GM13976 (cell line): Measurements from ENCODE around the gene RPS6KB2.
A peak's percentile ranks its signal among the peaks of the same experiment; 100 is the strongest.

Experiments used
- DNase-seq: peaks from one replicate; pipeline ENCODE4 v3.0.0; 2012; ENCODE audit warnings: low spot score
- CTCF ChIP-seq: IDR thresholded peaks from 2 replicates; pipeline ENCODE4 v1.5.1; 2012; ENCODE audit warnings: borderline replicate concordance, mild to moderate bottlenecking; ENCODE audit not compliant: insufficient read depth; ENCODE audit errors: extremely low read depth, missing control alignments, control extremely low read depth
- in situ Hi-C: fragments of 300-500 bp; cut with MboI; formaldehyde crosslinking; loops from one replicate; pipeline ENCODE4 v1.12.0; 2022; ENCODE audit warnings: low sequenced_read_pairs, mixed read lengths, inconsistent platforms; ENCODE audit not compliant: unreplicated experiment

The RPS6KB2 gene

DNA sequence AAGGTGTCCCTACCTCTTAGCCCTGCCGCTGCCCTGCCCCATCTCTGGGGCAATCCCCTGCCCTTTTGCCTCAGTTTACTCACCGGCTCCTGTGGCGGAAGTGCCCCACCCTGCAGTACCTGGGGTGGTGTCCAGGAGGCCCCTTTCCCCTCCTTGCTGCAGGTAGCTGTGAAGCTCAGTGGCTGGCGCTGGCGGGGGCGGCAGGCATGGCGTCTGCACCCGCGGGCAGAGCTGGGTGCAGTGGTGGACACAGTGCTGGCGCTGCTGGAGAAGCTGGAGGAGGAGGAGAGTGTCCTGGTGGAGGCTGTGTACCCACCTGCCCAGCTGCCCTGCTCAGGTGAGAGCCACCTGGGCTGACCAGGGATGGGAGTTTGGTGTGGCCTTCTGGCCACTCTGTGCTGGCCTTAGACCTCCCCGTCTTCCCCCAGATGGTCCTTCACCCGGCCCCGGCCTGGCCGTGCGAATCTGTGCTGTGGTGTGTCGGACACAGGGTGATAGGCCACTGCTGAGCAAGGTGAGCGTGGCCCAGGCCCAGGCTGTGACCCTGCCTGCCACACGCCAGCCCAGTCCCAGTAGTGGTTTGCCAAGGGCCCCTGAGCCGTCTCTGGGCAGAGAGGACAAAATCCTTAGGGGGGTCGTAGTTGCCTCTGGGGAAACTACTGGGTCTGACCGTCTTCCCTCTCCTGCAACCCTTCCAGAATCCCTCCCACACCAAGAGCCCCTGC is 8.8 kb upstream of the RPS6KB2 start:
- in situ Hi-C loops = no loop called here
- TF ChIP-seq CTCF = no peak

GRCh38 chr11:67420147-67420645 is 8.1 kb upstream of the RPS6KB2 start:
- DNase-seq = no peak
- TF ChIP-seq CTCF = no peak
- in situ Hi-C loops = no loop called here

More for the DNA sequence above, 8.8 kb upstream of the RPS6KB2 start:
- no peak for DNase-seq

- no peak for TF ChIP-seq CTCF
- in situ Hi-C loops = no loop called here
- peak; percentile 100 for DNase-seq
Measured at GRCh38 chr11:67420646-67421429, 7.5 kb upstream of the RPS6KB2 start.

DNA sequence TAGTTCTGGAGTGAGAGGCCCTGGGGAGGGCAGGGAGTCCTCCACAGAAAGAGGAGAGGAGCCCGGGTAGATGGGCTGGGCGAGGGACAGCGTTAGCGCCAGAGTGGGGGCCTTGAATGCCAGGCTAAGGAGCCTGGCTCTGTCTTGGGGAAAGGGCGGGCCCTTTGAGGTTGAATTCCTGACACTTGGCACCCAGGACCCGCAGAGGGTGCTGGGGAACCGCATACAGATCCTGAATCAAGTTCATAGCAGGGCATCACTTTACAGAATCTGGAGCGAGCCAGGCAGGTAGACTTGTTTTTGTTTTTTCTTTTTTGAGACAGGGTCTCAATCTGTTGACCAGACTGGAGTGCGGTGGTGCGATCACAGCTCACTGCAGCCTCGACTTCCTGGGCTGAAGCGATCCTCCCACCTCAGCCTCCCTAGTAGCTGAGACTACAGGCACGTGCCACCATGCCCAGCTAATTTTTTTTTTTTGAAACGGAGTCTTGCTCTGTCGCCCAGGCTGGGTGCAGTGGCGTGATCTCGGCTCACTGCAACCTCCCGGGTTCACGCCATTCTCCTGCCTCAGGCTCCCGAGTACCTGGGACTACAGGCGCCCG is 6.8 kb upstream of the RPS6KB2 start:
- no peak for DNase-seq
- in situ Hi-C loops = no loop called here
- no peak for TF ChIP-seq CTCF

- in situ Hi-C loops = no loop called here
- no peak for DNase-seq
- TF ChIP-seq CTCF = no peak
Measured at GRCh38 chr11:67422891-67423290, 5.4 kb upstream of the RPS6KB2 start.

DNA sequence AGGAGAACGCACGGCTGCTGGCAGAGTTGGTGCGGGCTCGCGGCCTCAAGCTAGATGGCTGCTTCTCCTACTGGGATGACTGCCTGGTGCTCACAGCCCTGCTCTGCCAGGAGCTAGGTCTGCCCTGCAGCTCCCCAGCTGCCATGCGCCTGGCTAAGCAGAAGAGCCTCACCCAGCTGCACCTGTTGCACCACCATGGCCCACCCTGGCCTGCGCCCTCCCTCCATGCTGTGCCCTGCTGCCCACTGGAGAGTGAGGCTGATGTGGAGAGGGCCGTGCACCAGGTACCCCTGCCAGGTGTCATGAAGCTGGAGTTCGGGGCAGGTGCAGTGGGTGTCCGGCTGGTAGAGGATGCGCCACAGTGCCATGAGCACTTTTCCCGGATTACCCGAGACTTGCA is 4.8 kb upstream of the RPS6KB2 start:
- TF ChIP-seq CTCF = no peak
- no peak for DNase-seq
- in situ Hi-C loops = no loop called here
